Middle frontal gyrus (tissue), 1 donor: Measurements from ENCODE around the gene ATCAY.
"Not testable (repeated sequence)": the region's sequence is repeated elsewhere in the genome, so short reads cannot be mapped to it uniquely, and the experiment has no call there.

Experiments used
- DNase-seq: peaks from one replicate; pipeline ENCODE4 v3.0.0-alpha.2; 2015; ENCODE audit warnings: low spot score; ENCODE audit errors: extremely low spot score

Gene ATCAY

GRCh38 chr19:3945838-3946237 lies 65.4 kb downstream of the ATCAY start:
- DNase-seq = no peak

- not testable (repeated sequence) for DNase-seq
Measured at GRCh38 chr19:3947316-3947933, 66.9 kb downstream of the ATCAY start.

DNA sequence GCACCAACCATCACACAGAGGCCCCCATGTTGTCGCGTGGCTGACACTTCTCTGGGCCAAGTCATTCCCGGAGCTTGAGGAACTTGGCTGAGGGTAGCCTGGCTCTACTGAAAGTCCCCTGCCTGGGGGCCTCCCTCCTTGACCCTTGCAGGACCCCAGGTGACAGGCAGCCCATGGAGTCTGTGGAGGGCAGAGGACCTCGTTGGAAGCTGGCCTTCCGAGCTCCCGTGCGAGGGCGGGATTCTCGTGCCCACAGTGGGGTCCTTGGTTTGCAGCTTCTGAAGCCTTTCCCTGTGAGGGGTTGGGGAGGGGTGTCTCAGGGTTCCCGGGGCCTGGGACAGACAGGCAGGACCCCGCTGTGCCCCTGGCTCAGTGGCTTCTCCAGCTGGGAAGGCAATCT lies 68.8 kb downstream of the ATCAY start:
- no peak for DNase-seq

GRCh38 chr19:3949997-3950859 lies 69.7 kb downstream of the ATCAY start:
- DNase-seq = no peak

DNA sequence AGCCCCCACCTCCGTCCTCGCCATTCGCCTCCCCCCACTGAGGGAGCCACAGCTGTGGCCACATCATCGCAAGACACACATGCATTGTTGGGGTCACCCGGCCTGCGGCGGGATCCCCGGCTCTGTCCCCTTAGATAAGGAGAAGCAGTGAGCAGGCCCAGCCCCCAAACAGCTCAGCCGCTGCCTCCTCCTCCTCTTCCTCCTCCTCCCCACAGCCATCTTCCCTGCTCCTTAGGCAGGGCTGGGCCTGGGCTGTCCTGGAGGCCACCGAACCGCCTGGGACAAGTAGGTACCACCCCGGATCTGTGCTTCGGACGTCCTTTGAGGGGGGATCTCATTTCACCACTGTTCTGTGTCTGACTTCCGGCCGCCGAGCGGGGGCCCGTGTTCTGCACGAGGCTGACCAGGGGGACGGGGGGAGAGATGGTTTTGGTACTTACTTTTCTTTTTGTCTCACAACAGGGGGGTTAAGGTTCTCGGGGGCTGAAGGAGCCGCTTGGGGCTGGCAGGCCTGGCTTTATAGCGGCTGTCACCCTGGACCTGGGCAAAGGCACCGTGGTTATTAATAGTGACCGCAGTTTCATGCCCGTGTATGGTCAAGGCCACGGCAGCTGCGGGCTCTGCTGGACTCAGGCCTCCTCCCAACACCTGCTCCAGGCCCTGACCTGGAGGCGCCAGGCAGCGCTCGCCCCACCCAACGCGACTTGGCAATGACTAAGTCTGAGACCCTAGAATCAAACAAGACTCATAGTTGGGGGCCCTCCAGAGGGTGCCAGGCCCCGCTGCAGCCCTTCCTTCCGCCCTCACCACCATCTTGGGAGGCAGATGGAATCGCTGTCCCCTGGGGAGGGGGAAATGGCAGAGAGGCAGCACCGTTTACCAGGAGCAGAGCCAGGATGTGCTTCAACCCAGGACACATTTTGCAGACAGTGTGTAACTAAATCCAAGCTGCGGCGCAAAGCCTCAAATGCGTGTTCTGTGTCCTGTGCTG lies 70.7 kb downstream of the ATCAY start:
- no peak for DNase-seq

DNA sequence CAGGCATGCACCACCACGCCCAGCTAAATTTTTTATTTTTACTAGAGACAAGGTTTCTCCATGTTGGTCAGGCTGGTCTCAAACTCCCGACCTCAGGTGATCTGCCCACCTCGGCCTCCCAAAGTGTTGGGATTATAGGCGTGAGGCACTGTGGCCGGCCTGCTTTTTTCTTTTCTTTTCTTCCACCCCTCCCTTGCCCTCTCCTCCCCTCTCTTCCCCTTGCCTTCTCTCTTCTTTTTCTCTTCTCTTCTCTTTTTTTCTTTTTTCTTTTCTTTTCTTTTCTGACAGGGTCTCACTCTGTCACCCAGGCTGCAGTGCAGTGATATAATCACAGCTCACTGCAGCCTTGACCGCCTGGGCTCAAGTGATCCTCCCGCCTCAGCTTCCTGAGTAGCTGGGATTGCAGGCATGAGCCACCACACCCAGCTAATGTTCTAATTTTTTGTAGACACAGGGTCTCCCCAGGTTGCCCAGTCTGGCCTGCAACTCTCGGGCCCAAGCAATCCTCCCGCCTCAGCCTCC lies 72.3 kb downstream of the ATCAY start:
- DNase-seq = not testable (repeated sequence)

GRCh38 chr19:3954107-3954506 lies 73.6 kb downstream of the ATCAY start:
- no peak for DNase-seq

GRCh38 chr19:3955276-3955675 lies 74.8 kb downstream of the ATCAY start:
- DNase-seq = not testable (repeated sequence)

DNA sequence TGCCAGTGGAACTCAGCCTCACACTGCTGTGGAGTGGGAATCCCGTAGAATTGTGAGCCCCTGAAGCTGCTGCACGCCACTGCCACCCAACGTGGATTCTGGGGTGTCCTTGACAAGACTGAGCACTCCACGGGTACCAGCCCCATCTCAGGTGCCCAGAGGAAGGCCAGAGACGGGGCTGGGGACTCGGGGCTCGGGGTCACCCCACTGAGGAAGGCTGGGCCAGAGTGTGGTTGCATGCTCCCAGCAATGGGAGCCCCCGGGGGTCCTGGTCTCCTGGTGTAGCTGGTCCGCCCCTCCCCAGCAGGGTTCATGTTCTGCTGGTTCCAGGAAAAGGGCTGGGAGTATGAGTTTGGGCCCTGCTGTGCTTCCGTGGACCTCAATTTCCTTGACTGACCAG lies 75.2 kb downstream of the ATCAY start:
- no peak for DNase-seq

DNA sequence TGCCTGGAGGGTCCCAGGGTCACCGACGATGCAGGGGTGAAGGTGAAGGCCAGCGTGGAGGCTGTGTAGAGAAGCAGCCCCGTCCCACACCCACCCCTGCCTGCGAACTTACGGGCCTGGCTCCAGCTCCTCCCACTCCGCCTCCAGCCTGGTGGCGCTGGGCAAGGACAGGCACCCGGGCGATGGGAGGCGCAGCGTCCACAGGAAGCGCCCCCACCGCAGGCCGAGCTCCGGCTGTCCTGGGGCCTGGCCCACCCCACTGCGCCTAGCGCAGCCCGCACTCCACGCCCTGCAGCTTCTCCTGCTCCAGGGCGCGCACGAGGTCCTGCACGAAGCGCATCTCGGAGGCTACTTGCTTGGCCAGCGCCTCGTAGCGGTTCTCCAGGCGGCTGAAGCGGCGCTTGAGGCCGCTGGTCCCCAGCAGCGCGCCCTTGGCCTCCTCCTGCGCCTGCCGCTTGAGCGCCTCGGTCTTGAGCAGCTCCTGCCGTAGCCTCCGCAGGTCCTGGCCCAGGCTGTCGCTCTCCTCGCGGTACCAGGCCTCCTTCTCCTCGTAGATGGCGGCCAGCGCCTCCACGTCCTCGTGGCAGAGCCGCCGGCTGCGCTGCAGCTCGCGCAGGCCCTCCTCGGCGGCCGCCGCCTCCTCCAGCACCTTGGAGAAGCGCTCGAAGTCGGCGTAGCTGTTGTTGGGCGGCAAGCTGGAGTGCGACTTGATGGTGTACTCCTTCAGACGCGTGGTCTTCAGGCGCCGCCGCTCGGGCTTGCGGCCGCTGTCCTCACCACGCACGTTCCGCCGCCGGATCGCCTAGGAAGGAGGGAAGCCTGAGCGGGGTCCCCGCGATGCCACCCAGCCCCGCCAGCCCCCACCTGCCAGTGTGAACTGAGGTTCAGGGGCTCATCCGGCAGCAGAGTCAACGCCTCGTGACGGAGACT lies 78.6 kb downstream of the ATCAY start:
- no peak for DNase-seq

- no peak for DNase-seq
Measured at GRCh38 chr19:3959766-3960131, 79.3 kb downstream of the ATCAY start.

DNA sequence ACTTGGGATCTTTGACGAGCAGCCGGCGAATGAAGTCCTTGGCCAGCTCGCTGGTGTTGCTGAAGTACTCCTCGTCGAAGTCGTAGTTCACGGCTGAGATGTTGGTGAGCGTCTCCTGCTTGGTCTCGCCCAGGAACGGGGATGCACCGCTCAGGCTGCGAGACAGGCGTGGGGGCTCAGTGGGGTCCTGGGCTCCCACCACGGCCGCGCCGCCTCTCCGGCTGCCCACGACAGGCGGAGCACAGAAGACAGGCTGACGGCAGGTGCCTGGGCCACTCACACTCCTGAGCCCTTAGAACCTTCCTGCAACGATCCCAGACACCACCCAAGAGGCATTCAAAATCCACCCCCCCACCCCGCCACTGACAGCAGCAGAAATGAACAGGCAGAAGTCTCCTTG lies 80.5 kb downstream of the ATCAY start:
- no peak for DNase-seq

DNA sequence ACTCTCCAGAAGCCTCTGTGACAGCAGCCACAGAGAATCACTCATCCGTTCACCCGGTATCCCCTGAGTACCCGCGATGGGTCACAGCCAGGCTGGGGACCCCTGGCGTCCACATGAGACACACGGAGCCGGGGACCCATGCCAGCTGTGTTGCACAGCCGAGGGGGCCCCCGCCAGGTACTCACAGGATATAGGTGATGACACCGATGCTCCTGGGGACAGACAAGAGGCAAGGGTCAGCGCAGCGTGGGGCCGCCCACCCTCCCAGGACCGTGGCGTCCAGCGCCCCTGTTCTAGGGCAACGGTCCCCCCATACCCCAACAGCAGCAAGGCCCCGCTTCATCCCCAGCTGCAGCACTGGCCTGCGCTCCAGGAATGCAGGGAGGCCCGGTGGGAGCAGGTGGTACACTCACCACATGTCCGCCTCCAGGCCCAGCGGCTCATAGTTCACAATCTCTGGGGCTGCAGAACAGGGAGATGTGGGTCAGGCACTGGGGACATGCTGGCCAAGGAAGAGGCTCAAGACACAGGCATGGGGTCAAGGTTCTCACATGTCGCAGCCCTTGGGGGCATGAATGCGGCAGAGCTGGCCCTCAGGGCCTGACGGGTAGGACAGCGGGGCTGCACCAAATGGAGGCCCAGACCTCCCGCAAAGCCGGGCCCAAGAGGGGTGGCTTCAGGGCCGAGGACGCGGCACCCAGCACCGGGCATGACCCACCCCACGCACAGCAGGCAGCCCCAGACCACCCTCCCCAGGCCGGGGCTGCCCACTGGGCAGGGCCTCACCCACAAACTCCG lies 83.2 kb downstream of the ATCAY start:
- DNase-seq = no peak

DNA sequence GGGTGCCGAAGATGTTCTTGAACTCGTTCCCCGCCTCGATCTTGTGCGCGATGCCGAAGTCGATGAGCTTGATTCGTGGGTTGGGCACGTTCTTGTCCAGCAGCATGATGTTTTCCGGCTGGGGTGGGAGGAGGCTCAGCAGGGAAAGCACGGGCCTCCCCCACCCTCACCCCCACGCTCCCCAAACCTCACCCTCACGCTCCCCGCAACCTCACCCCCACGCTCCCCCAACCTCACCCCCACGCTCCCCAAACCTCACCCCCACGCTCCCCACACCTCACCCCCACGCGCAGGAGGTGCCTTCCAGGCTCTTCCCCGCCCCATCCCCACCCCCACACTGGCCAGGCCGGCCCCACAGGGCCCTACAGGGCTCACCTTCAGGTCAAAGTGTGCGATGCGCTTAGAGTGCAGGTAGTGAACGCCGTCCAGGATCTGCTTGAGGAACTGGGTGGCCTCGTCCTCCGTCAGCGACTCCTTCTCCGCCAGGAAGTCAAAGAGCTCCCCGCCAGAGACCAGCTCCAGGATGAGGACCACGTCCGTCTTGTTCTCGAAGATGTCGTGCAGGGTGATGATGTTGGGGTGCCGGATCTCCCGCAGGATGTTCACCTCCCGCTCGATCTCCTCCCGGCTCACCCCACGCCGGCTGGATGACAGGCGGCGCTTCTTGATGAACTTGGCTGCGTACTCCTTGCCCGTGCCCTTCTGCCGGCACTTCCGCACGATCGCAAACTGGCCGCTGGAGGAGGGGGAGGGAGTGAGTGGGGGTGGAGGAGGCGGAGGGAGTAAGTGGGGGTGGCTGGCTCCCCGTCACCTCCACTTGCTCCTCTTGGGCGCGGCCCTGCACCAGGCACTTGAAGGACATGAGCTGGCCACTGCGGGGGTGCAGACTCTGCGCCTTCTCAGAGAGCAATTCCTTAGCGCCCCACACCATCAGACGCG lies 84.0 kb downstream of the ATCAY start:
- no peak for DNase-seq

DNA sequence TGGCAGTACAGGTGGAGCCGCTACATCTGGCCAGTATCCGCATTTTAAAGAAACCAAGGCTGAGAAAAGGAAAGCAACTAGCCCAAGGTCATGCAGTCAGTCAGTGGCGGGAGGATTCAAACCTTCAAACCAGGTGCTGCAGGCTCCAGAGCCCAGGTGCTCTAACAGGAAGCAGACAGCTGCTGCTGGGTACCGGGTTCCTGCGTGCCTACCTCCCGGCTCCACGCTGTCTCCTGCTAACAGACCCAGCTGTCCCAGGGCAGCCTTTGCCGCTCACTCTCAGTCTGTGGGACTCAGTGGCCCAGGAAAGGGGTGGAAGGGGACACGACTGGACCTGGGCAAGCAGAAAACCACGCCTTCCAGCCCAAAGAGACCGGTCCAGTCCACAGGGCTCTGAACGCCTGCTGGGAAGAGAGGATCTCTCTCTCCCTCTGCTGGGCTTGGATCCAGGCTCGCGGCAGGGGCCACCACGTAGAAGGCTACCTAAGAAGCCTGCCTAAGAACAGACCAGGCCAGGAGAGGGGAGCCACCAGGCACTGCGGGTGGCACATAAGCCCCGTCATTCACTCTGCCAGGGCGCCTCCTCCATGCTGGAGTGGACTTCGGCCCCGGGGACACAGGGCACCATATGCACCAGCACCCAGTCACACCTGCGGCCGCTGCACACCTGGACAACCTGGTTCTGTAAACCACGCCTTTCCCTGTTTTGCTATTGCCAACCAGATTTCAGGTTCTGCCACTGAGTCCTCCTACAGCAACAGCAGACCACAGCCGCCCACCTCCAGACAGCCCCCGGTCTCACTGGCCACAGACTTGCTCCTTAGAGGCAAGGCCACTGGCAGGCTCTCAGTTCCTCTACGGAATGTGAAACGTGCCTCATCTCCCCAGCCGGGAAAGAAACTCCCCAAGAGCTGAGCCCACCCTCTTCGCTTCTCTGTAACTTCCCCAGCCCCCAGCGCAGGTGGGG lies 85.8 kb downstream of the ATCAY start:
- no peak for DNase-seq

- not testable (repeated sequence) for DNase-seq
Measured at GRCh38 chr19:3967983-3968382, 87.5 kb downstream of the ATCAY start.
